Keratinocyte (primary cell): ENCODE measurements around the gene COQ7. TPM values are rescaled to one million over a fixed set of nuclear protein-coding genes. Genes with fewer than 3 reads are reported as not detected.

ENCODE experiments used
- DNase-seq: peaks from one replicate; pipeline ENCODE4 v3.0.0-alpha.2; 2011; ENCODE audit warnings: low read depth, missing footprints, low spot score
- FAIRE-seq: peaks from 2 replicates; lab custom pipeline; 2011; peaks lifted over from hg19 to GRCh38; lab: Jason Lieb, UNC
- H2AFZ ChIP-seq: 2 replicates; pipeline ENCODE4 v1.6.0; 2012; ENCODE audit warnings: low read length, control low read depth, inconsistent platforms; ENCODE audit not compliant: control insufficient read depth
- H3K27ac ChIP-seq: 2 replicates; pipeline ENCODE4 v1.5.1; 2011; ENCODE audit warnings: low read length; ENCODE audit not compliant: control insufficient read depth, insufficient read depth
- H3K27me3 ChIP-seq: 3 replicates; pipeline ENCODE4 v1.6.0; 2011; ENCODE audit warnings: low read length; ENCODE audit not compliant: control insufficient read depth, insufficient read depth; ENCODE audit errors: extremely low read depth
- H3K36me3 ChIP-seq, 2 experiments: 2 replicates in 1 of 2; 3 replicates in 1 of 2; pipeline ENCODE4 v1.5.1; 2011; ENCODE audit warnings: low read length in 2 of 2, mild to moderate bottlenecking in 1 of 2; ENCODE audit not compliant: control insufficient read depth in 2 of 2, insufficient read depth in 2 of 2; ENCODE audit errors: extremely low read depth in 1 of 2
- H3K4me1 ChIP-seq: 3 replicates; pipeline ENCODE4 v1.5.1; 2011; ENCODE audit warnings: low read length; ENCODE audit not compliant: control insufficient read depth, insufficient read depth; ENCODE audit errors: extremely low read depth
- H3K4me2 ChIP-seq: 3 replicates; pipeline ENCODE4 v1.6.0; 2011; ENCODE audit warnings: low read depth, low read length; ENCODE audit not compliant: control insufficient read depth, insufficient read depth; ENCODE audit errors: extremely low read depth
- H3K4me3 ChIP-seq, 3 experiments: fragments of 200-600 bp in 1 of 3; sonication (generic) in 1 of 3; 2 replicates in 2 of 3; 3 replicates in 1 of 3; pipeline ENCODE4 v1.5.1; 2011 to 2016; ENCODE audit warnings: low read length in 3 of 3, mild to moderate bottlenecking in 3 of 3, control low read depth in 2 of 3, inconsistent platforms in 1 of 3, low read depth in 1 of 3, mixed read lengths in 1 of 3, mixed run types in 1 of 3, moderate library complexity in 1 of 3; ENCODE audit not compliant: control insufficient read depth in 2 of 3, insufficient read depth in 2 of 3; ENCODE audit errors: extremely low read depth in 1 of 3
- H3K79me2 ChIP-seq: 2 replicates; pipeline ENCODE4 v1.6.0; 2012; ENCODE audit warnings: low read length; ENCODE audit not compliant: control insufficient read depth, insufficient read depth
- H3K9ac ChIP-seq: 3 replicates; pipeline ENCODE4 v1.6.0; 2011; ENCODE audit warnings: low read length; ENCODE audit not compliant: control insufficient read depth, insufficient read depth; ENCODE audit errors: extremely low read depth
- H3K9me1 ChIP-seq: 3 replicates; pipeline ENCODE4 v1.6.0; 2011; ENCODE audit warnings: low read length; ENCODE audit not compliant: control insufficient read depth, insufficient read depth; ENCODE audit errors: extremely low read depth
- H3K9me3 ChIP-seq: 2 replicates; pipeline ENCODE4 v1.5.1; 2012; ENCODE audit warnings: low read depth, low read length; ENCODE audit not compliant: control insufficient read depth
- H4K20me1 ChIP-seq: 3 replicates; pipeline ENCODE4 v1.6.0; 2011; ENCODE audit warnings: low read length; ENCODE audit not compliant: control insufficient read depth, insufficient read depth; ENCODE audit errors: extremely low read depth
- CTCF ChIP-seq, 3 experiments: IDR thresholded peaks in 1 of 3; conservative IDR thresholded peaks in 1 of 3; optimal IDR thresholded peaks in 1 of 3; 2 replicates in 2 of 3; 3 replicates in 1 of 3; pipeline versions ENCODE3 to v1.5.1; 2011; ENCODE audit warnings: low read length in 3 of 3, mild to moderate bottlenecking in 3 of 3, moderate library complexity in 2 of 3, control low read depth in 1 of 3, inconsistent platforms in 1 of 3; ENCODE audit not compliant: insufficient read depth in 2 of 3; ENCODE audit errors: extremely low read depth in 1 of 3
- EZH2 ChIP-seq: IDR thresholded peaks from one replicate; pipeline ENCODE4 v1.6.1; 2012; ENCODE audit warnings: inconsistent platforms, mild to moderate bottlenecking, low read length, moderate library complexity
- dilution Hi-C: fragments of 300-500 bp; cut with MboI; formaldehyde crosslinking; loops from one replicate; pipeline ENCODE4 v1.7.0; 2020; ENCODE audit warnings: low sequenced_read_pairs; ENCODE audit not compliant: extremely low pct_ligation_motif_present
- polyA minus RNA-seq, 3 experiments: library from RNA; depleted of rRNA, polyadenylated mRNA; stranded (reverse); fragments of >200 nt; gene quantifications; 1 replicate in 1 of 3; 2 replicates in 1 of 3; 3 replicates in 1 of 3; pipeline ENCODE4 v1.2.3, GENCODE V29; 2011
- polyA plus RNA-seq, 5 experiments: library from polyadenylated mRNA; depleted of rRNA in 3 of 5; stranded (reverse) in 3 of 5; stranded (forward) in 1 of 5; unstranded in 1 of 5; fragments of >200 nt; gene quantifications; 1 replicate in 1 of 5; 2 replicates in 3 of 5; 3 replicates in 1 of 5; pipeline versions ENCODE4 v1.2.1 to v1.2.3, GENCODE V29; 2011 to 2012; ENCODE audit warnings: missing spikeins in 2 of 5, low read depth in 1 of 5, low replicate concordance in 1 of 5

Gene COQ7
- polyA plus RNA-seq (8.0 to 11.0 TPM (median 11.0 TPM) in 3 replicates), polyA minus RNA-seq (3.6 to 11.5 TPM (median 10.5 TPM) in 3 replicates)
- polyA plus RNA-seq (2011; ENCODE audit: low read depth), result 12.0 TPM
- polyA plus RNA-seq (2011; cell fraction: cytosol; rRNA removed), result 6.4 and 10.2 TPM in 2 replicates
- polyA plus RNA-seq (2011; cell fraction: nucleus; rRNA removed), result 8.8 and 10.4 TPM in 2 replicates
- 6.5 and 10.4 TPM in 2 replicates for polyA plus RNA-seq (2012; ENCODE audit: low replicate concordance)
- 6.9 TPM for polyA minus RNA-seq (2011; cell fraction: cytosol; rRNA and poly(A)+ RNA removed)
- 2.1 and 4.6 TPM in 2 replicates for polyA minus RNA-seq (2011; cell fraction: nucleus; rRNA and poly(A)+ RNA removed)

DNA sequence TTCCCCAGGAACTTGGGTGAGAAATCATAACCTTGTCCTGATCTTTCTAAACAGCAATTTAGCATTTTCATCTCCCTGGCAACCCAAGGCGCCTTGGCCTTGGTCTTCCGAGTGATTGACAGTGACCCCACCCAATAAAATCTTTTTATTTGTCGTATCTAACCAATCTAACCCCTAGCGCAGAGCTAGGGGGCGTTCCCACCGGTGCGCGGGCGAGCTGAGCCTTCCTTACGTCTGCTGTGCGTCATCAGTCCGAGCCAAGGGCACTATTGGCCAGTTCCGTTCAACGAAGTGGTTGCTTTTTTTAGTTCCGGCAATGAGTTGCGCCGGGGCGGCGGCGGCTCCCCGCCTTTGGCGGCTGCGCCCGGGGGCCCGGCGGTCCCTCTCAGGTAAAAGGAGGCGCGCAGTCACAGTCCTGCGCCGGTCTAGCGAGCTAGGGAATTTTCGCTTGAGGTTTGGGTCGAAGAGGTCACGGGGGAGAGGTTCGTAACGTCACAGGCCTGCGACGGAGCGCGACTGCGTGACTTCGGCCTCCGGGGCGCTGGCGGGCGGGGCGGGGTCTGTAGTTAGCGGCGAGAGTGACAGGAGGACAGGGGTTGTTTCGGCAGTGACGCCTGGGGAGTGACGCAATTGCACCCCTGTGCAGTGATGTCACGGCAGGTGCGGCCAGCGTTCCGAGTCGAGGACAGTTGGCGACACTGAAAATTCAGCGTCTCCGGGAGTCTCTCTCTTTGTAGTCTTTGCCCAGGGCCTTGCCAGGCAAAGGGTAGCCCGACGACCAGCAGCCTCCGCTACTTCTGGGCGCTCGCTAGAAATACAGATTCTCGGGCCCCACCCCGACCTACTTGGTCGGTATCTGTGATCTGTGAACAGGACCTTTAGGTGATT is at the start of gene COQ7:
Gene COQ7, plus strand, starts transcription at position 266 of the 888 bp plus-strand sequence. Its CDS starts 51 bp downstream, at position 317.
- no peak for TF ChIP-seq CTCF (optimal IDR thresholded peaks at IDR 0.05 in 1 of 3, IDR thresholded peaks at IDR 0.05 in 1 of 3, conservative IDR thresholded peaks at IDR 0.05 in 1 of 3; ENCODE audit: extremely low read depth in 1 of 3, insufficient read depth in 2 of 3, low read length in 3 of 3)
- no peak for TF ChIP-seq EZH2
- FAIRE-seq (peak; percentile 57), DNase-seq (peak; percentile 91)
- dilution Hi-C loops, result no loop called here
- no peaks in the 10 kb centered on the region for H3K9me3 ChIP-seq
- no peaks in the 10 kb centered on the region for H3K9me1 ChIP-seq
- H3K9ac ChIP-seq, result peak within 1 kb of the TSS; percentile 98
- H3K27me3 ChIP-seq, result no peaks in the 10 kb centered on the region
- H3K27ac ChIP-seq, result peak within 1 kb of the TSS; percentile 92
- no peaks in the 10 kb centered on the region for H4K20me1 ChIP-seq
- H3K36me3 ChIP-seq, result peaks cover 0 to under 1% of the 10 kb centered on the region in 2 experiments
- H3K4me3 ChIP-seq, result peak within 1 kb of the TSS; percentile 54 to 100 (median 86)
- peak within 1 kb of the TSS; percentile 92 for H2AFZ ChIP-seq
- peak within 1 kb of the TSS; percentile 94 for H3K4me2 ChIP-seq
- peaks cover 6% of the 10 kb centered on the region for H3K4me1 ChIP-seq
- H3K79me2 ChIP-seq, result peaks cover 2% of the 10 kb centered on the region

- DNase-seq, result no peak
- H3K36me3 ChIP-seq, result peaks cover 4 to 6% of the 10 kb centered on the region in 2 experiments
- no peaks in the 10 kb centered on the region for H4K20me1 ChIP-seq
- TF ChIP-seq CTCF (optimal IDR thresholded peaks at IDR 0.05 in 1 of 3, IDR thresholded peaks at IDR 0.05 in 1 of 3, conservative IDR thresholded peaks at IDR 0.05 in 1 of 3; ENCODE audit: extremely low read depth in 1 of 3, insufficient read depth in 2 of 3, low read length in 3 of 3) (no peak), EZH2 (no peak)
- no peak overlapping the region for H3K4me3 ChIP-seq
- no peaks in the 10 kb centered on the region for H3K4me1 ChIP-seq
- dilution Hi-C loops, result no loop called here
- no peak overlapping the region for H3K4me2 ChIP-seq
- no peaks in the 10 kb centered on the region for H3K27me3 ChIP-seq
- no peak for FAIRE-seq
- no peaks in the 10 kb centered on the region for H3K9me1 ChIP-seq
- H3K27ac ChIP-seq, result no peak overlapping the region
- no peak overlapping the region for H2AFZ ChIP-seq
- H3K9ac ChIP-seq, result no peak overlapping the region
- no peaks in the 10 kb centered on the region for H3K79me2 ChIP-seq
- H3K9me3 ChIP-seq, result no peaks in the 10 kb centered on the region
These were observed 46.7 kb upstream of the COQ7 start for GRCh38 chr16:19020689-19021088.
